SK-N-MC (cell line): ENCODE data around the gene NODAL.

ENCODE experiments used
- EZH2 ChIP-seq: fragments of 200-600 bp; sonication (generic); IDR thresholded peaks from one replicate; pipeline ENCODE4 v1.6.1; 2017; ENCODE audit warnings: antibody characterized with exemption
- FOXP2 ChIP-seq: optimal IDR thresholded peaks from 2 replicates; pipeline ENCODE3; 2011; ENCODE audit warnings: mild to moderate bottlenecking, moderate library complexity; ENCODE audit not compliant: insufficient read depth; ENCODE audit errors: extremely low read length, control extremely low read depth
- POLR2AphosphoS5 ChIP-seq: IDR thresholded peaks from 2 replicates; pipeline ENCODE4 v1.6.1; 2012; ENCODE audit warnings: mild to moderate bottlenecking, low read depth, low read length, borderline replicate concordance

- TF ChIP-seq EZH2 (no peak), POLR2AphosphoS5 (no peak), FOXP2 (no peak)
Observed at GRCh38 chr10:70474780-70475179, 33.3 kb upstream of the NODAL start.
